SK-N-SH (cell line): ENCODE data around the gene DSCAM.

Source experiments
- CTCF ChIP-seq: fragments of 200-600 bp; sonication (generic); IDR thresholded peaks from 2 replicates; pipeline ENCODE4 v1.6.1; 2017; ENCODE audit warnings: antibody characterized with exemption, mild to moderate bottlenecking, moderate library complexity
- NRF1 ChIP-seq: IDR thresholded peaks from 2 replicates; pipeline ENCODE4 v1.6.1; 2012; ENCODE audit warnings: low read depth, mild to moderate bottlenecking, low read length
- RCOR1 ChIP-seq: fragments of 150-350 bp; IDR thresholded peaks from 2 replicates; pipeline ENCODE4 v1.6.1; 2017; ENCODE audit warnings: antibody characterized with exemption, low read length
- REST ChIP-seq: IDR thresholded peaks from 2 replicates; pipeline ENCODE4 v1.6.1; 2012; ENCODE audit warnings: mild to moderate bottlenecking, low read depth, low read length, moderate library complexity
- TF ChIP-seq, protein P1 (sequence below): IDR thresholded peaks from 2 replicates; pipeline ENCODE4; 2012

GRCh38 chr21:40331172-40331571 lies 515.8 kb downstream of the DSCAM start:
- TF ChIP-seq REST (no peak), NRF1 (no peak), RCOR1 (no peak), CTCF (no peak)
- TF ChIP-seq, protein P1, sequence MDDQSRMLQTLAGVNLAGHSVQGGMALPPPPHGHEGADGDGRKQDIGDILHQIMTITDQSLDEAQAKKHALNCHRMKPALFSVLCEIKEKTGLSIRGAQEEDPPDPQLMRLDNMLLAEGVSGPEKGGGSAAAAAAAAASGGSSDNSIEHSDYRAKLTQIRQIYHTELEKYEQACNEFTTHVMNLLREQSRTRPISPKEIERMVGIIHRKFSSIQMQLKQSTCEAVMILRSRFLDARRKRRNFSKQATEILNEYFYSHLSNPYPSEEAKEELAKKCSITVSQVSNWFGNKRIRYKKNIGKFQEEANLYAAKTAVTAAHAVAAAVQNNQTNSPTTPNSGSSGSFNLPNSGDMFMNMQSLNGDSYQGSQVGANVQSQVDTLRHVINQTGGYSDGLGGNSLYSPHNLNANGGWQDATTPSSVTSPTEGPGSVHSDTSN: no peak
